ENCODE data around the gene MINDY3. TPM values are rescaled to one million over a fixed set of nuclear protein-coding genes. Genes with fewer than 3 reads are reported as not detected.
"Not testable (repeated sequence)": the region's sequence is repeated elsewhere in the genome, so short reads cannot be mapped to it uniquely, and the experiment has no call there.

Gene MINDY3
- total RNA-seq, 5 donors from 2014 or later (not counting 1 experiment from before 2014, with no cell fraction given): 23.6 to 38.0 (median 29.0) TPM

DNA sequence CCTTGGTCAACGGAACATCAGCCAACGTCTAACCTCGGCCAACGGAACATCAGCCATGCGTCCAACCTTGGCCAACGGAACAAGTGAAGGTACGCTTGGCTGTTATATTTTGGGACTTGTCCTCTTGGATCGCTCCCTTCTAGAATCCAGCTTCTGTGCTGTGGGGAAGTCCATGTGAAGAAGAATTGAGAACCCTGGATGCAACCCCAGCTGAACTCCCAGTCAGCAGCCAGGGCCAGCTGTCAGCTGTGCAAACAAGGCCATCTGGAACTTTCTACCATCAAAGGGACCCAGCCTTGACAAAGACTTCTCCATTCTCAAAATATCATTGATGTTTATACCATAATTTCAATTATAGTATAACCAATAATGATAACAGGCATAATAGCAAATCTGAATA is 97.3 kb downstream of the MINDY3 start:
- Histone ChIP-seq H3K36me3 (ENCODE audit: control insufficient read depth in 2 of 2, extremely low read depth in 1 of 2, insufficient read depth in 1 of 2, low read length in 1 of 2) (no peaks in the 10 kb centered on the region), H3K27ac (ENCODE audit: low read length) (no peak overlapping the region), H3K9me3 (no peaks in the 10 kb centered on the region), H3K27me3 (replicated peaks in 1 of 2; ENCODE audit: control insufficient read depth in 2 of 2, extremely low read depth in 1 of 2, insufficient read depth in 2 of 2, low read length in 1 of 2) (no peaks in the 10 kb centered on the region), H3K4me1 (ENCODE audit: control insufficient read depth in 1 of 2, extremely low read depth in 1 of 2, insufficient read depth in 2 of 2, low read length in 2 of 2) (no peaks in the 10 kb centered on the region), H3K4me3 (ENCODE audit: control insufficient read depth in 1 of 2, extremely low read depth in 1 of 2, low read length in 1 of 2) (no peak overlapping the region)
- CTCF ChIA-PET: no interaction called here
- POLR2A ChIA-PET: no interaction called here
- Mint-ChIP-seq H3K36me3 (no peaks in the 10 kb centered on the region), H3K4me3 (no peak overlapping the region), H3K9me3 (peaks cover 2 to 10% (median 9%) of the 10 kb centered on the region in 3 donors), H3K4me1 (no peaks in the 10 kb centered on the region), H3K27ac (no peak overlapping the region), H3K27me3 (no peaks in the 10 kb centered on the region)
- no peak for DNase-seq
- WGBS (ENCODE audit: insufficient coverage): no CpG with 5 or more reads among the region's 8 CpGs
- ATAC-seq (replicated peaks in 1 of 4): no peak

DNA sequence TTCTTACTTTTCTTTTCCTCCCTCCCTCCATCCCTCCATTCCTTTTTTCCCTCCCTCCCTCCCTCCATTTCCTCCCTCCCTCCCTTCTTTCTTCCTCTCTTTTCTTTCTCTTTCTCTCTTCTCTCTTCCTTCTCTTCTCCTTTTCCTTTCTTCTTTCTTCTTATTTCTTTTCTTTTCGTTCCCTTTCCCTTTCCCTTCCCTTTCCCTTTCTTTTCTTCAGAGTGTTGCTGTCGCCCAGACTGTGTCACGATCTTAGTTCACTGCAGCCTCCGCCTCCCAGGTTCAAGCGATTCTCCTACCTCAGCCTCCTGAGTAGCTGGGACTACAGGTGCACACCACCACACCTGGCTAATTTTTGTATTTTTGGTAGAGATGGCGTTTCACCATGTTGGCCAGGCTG is 98.1 kb downstream of the MINDY3 start:
- POLR2A ChIA-PET; DNase-seq; H3K36me3 ChIP-seq (ENCODE audit: control insufficient read depth in 2 of 2, extremely low read depth in 1 of 2, insufficient read depth in 1 of 2, low read length in 1 of 2); H3K27me3 Mint-ChIP-seq; H3K27ac ChIP-seq (ENCODE audit: low read length); ATAC-seq (replicated peaks in 1 of 4); H3K27ac Mint-ChIP-seq; CTCF ChIA-PET; H3K9me3 ChIP-seq; H3K4me1 Mint-ChIP-seq; H3K36me3 Mint-ChIP-seq; H3K4me3 Mint-ChIP-seq; H3K4me3 ChIP-seq (ENCODE audit: control insufficient read depth in 1 of 2, extremely low read depth in 1 of 2, low read length in 1 of 2); H3K4me1 ChIP-seq (ENCODE audit: control insufficient read depth in 1 of 2, extremely low read depth in 1 of 2, insufficient read depth in 2 of 2, low read length in 2 of 2); H3K27me3 ChIP-seq (replicated peaks in 1 of 2; ENCODE audit: control insufficient read depth in 2 of 2, extremely low read depth in 1 of 2, insufficient read depth in 2 of 2, low read length in 1 of 2): not testable (repeated sequence)
- peaks cover 2 to 10% (median 9%) of the 10 kb centered on the region in 3 donors for H3K9me3 Mint-ChIP-seq
- WGBS (ENCODE audit: insufficient coverage): 67% methylated on average over 1 of the region's 6 CpGs

DNA sequence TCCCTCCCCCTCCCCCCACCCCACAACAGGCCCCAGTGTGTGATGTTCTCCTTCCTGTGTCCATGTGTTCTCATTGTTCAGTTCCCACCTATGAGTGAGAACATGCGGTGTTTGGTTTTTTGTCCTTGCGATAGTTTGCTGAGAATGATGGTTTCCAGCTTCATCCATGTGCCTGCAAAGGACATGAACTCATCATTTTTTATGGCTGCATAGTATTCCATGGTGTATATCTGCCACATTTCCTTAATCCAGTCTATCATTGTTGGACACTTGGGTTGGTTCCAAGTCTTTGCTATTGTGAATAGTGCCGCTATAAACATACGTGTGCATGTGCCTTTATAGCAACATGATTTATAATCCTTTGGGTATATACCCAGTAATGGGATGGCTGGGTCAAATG is 99.1 kb downstream of the MINDY3 start:
- H3K27ac Mint-ChIP-seq; DNase-seq; H3K4me1 Mint-ChIP-seq; H3K36me3 Mint-ChIP-seq; H3K27ac ChIP-seq (ENCODE audit: low read length); ATAC-seq (replicated peaks in 1 of 4); H3K4me3 ChIP-seq (ENCODE audit: control insufficient read depth in 1 of 2, extremely low read depth in 1 of 2, low read length in 1 of 2); H3K4me1 ChIP-seq (ENCODE audit: control insufficient read depth in 1 of 2, extremely low read depth in 1 of 2, insufficient read depth in 2 of 2, low read length in 2 of 2); POLR2A ChIA-PET; H3K36me3 ChIP-seq (ENCODE audit: control insufficient read depth in 2 of 2, extremely low read depth in 1 of 2, insufficient read depth in 1 of 2, low read length in 1 of 2); H3K27me3 Mint-ChIP-seq; H3K9me3 ChIP-seq; CTCF ChIA-PET; H3K27me3 ChIP-seq (replicated peaks in 1 of 2; ENCODE audit: control insufficient read depth in 2 of 2, extremely low read depth in 1 of 2, insufficient read depth in 2 of 2, low read length in 1 of 2); H3K4me3 Mint-ChIP-seq: not testable (repeated sequence)
- H3K9me3 Mint-ChIP-seq: peaks cover 2 to 10% (median 9%) of the 10 kb centered on the region in 3 donors
- no CpG with 5 or more reads among the region's 4 CpGs for WGBS (ENCODE audit: insufficient coverage)

DNA sequence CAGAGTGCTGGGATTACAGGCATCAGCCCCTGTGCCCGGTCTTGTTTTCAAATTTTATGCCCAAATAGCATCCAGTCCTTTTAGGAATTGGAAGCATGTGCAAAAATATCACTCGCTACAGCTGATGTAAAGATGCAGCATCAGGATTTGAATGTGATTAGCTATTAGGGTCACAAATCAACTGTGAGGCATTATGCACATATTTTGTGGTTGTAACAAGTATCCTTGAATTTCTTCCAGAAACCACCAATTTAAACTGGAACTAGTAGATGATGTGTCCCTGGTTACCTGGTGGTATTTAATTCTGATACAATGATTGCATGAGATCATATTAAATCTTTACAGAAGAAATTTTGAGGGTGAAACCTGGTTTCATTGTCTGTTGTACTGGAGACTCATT is 99.6 kb downstream of the MINDY3 start:
- H3K9me3 Mint-ChIP-seq: peaks cover 2 to 10% (median 9%) of the 10 kb centered on the region in 3 donors
- Histone ChIP-seq H3K9me3 (no peaks in the 10 kb centered on the region), H3K4me1 (ENCODE audit: control insufficient read depth in 1 of 2, extremely low read depth in 1 of 2, insufficient read depth in 2 of 2, low read length in 2 of 2) (no peaks in the 10 kb centered on the region), H3K27me3 (replicated peaks in 1 of 2; ENCODE audit: control insufficient read depth in 2 of 2, extremely low read depth in 1 of 2, insufficient read depth in 2 of 2, low read length in 1 of 2) (no peaks in the 10 kb centered on the region), H3K36me3 (ENCODE audit: control insufficient read depth in 2 of 2, extremely low read depth in 1 of 2, insufficient read depth in 1 of 2, low read length in 1 of 2) (no peaks in the 10 kb centered on the region), H3K27ac (ENCODE audit: low read length) (no peak overlapping the region), H3K4me3 (ENCODE audit: control insufficient read depth in 1 of 2, extremely low read depth in 1 of 2, low read length in 1 of 2) (no peak overlapping the region)
- DNase-seq (no peak), ATAC-seq (replicated peaks in 1 of 4) (no peak)
- H3K4me3 Mint-ChIP-seq: no peak overlapping the region
- H3K36me3 Mint-ChIP-seq: no peaks in the 10 kb centered on the region
- H3K4me1 Mint-ChIP-seq: no peaks in the 10 kb centered on the region
- peaks cover 5 to 10% of the 10 kb centered on the region in 2 donors for H3K27me3 Mint-ChIP-seq
- WGBS (ENCODE audit: insufficient coverage): 100% methylated on average over 1 of the region's 2 CpGs
- POLR2A ChIA-PET: no interaction called here
- no peak overlapping the region for H3K27ac Mint-ChIP-seq
- CTCF ChIA-PET: no interaction called here

DNA sequence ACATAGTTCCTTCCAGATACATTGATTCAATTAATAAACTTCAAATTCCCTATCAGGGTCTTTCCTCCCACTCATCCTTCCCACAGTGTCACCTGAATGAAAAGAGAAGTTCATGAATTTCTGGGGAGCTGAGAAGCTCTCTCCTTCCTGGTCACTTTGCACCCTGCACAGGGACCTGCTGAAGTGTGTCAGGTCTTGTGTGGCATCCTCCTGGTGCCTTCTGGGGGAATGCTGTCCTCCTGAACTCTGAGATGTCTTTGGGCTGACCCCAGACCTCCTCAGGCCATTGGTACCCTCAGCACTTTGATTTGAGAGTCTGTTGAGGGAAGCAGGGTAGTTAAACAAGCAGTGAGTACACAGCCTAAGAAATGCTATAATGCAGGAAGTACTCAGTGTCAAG is 101.0 kb downstream of the MINDY3 start:
- H3K9me3 ChIP-seq: no peaks in the 10 kb centered on the region
- no peaks in the 10 kb centered on the region for H3K36me3 ChIP-seq (ENCODE audit: control insufficient read depth in 2 of 2, extremely low read depth in 1 of 2, insufficient read depth in 1 of 2, low read length in 1 of 2)
- Mint-ChIP-seq H3K4me1 (no peaks in the 10 kb centered on the region), H3K27me3 (peaks cover 9 to 13% of the 10 kb centered on the region in 2 donors), H3K9me3 (peaks cover under 1 to 3% (median 2%) of the 10 kb centered on the region in 3 donors), H3K36me3 (no peaks in the 10 kb centered on the region), H3K27ac (no peak overlapping the region), H3K4me3 (no peak overlapping the region)
- ChIA-PET POLR2A (no interaction called here), CTCF (no interaction called here)
- H3K4me3 ChIP-seq (ENCODE audit: control insufficient read depth in 1 of 2, extremely low read depth in 1 of 2, low read length in 1 of 2): no peak overlapping the region
- H3K27ac ChIP-seq (ENCODE audit: low read length): no peak overlapping the region
- H3K4me1 ChIP-seq (ENCODE audit: control insufficient read depth in 1 of 2, extremely low read depth in 1 of 2, insufficient read depth in 2 of 2, low read length in 2 of 2): no peaks in the 10 kb centered on the region
- no peak for ATAC-seq (replicated peaks in 1 of 4)
- DNase-seq: no peak
- peaks cover 0 to 3% of the 10 kb centered on the region in 2 experiments for H3K27me3 ChIP-seq (replicated peaks in 1 of 2; ENCODE audit: control insufficient read depth in 2 of 2, extremely low read depth in 1 of 2, insufficient read depth in 2 of 2, low read length in 1 of 2)

DNA sequence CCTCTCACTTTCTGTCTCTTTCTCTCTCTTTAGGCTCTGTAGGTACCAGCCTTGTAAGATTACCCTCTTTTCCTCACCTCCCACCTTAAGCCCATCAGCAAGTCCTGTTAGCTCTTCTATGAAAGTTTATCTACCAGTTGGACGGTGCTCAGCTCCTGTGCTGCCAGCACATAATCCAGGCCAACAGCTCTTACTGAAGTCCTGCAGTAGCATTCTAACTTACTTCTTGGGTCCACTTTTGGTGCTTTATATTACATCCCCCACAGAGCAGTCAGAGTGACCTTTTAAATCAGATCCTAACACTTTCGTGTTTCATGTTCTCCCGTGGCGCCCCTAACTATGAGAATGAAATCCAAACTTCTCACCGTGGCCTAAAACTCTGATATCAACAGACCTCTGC is 101.7 kb downstream of the MINDY3 start:
- Histone ChIP-seq H3K27ac (ENCODE audit: low read length) (no peak overlapping the region), H3K27me3 (replicated peaks in 1 of 2; ENCODE audit: control insufficient read depth in 2 of 2, extremely low read depth in 1 of 2, insufficient read depth in 2 of 2, low read length in 1 of 2) (peaks cover 0 to 3% of the 10 kb centered on the region in 2 experiments), H3K9me3 (no peaks in the 10 kb centered on the region), H3K4me1 (ENCODE audit: control insufficient read depth in 1 of 2, extremely low read depth in 1 of 2, insufficient read depth in 2 of 2, low read length in 2 of 2) (no peaks in the 10 kb centered on the region), H3K4me3 (ENCODE audit: control insufficient read depth in 1 of 2, extremely low read depth in 1 of 2, low read length in 1 of 2) (no peak overlapping the region), H3K36me3 (ENCODE audit: control insufficient read depth in 2 of 2, extremely low read depth in 1 of 2, insufficient read depth in 1 of 2, low read length in 1 of 2) (no peaks in the 10 kb centered on the region)
- Mint-ChIP-seq H3K36me3 (no peaks in the 10 kb centered on the region), H3K4me3 (no peak overlapping the region), H3K27ac (no peak overlapping the region), H3K4me1 (no peaks in the 10 kb centered on the region), H3K9me3 (peaks cover 0 to 3% (median 0%) of the 10 kb centered on the region in 3 donors), H3K27me3 (peaks cover 11 to 13% of the 10 kb centered on the region in 2 donors)
- ATAC-seq (replicated peaks in 1 of 4): no peak
- WGBS (ENCODE audit: insufficient coverage): 98% methylated on average over 4 of the region's 5 CpGs
- CTCF ChIA-PET: no interaction called here
- POLR2A ChIA-PET: no interaction called here
- no peak for DNase-seq

DNA sequence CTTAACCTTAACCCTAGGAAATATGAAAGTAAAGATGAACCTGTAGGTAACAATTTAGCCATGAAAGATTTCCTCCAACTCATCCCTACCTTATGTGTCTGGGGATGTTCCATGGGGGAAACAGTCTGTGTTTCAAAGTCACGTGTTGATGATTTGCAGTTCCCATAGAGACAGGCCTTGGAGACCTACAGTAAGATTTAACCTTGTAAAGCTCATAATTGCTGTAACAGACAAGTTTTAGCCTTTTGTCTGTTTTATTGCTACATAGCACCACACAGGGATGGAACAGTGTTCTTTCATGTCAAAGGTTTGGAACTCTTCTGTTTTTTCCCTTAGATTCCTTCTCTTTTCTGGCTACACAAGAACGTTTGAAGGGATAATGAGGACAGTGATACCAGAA is 105.4 kb downstream of the MINDY3 start:
- no peak for DNase-seq
- no peak for ATAC-seq (replicated peaks in 1 of 4)
- CTCF ChIA-PET: no interaction called here
- H3K36me3 ChIP-seq (ENCODE audit: control insufficient read depth in 2 of 2, extremely low read depth in 1 of 2, insufficient read depth in 1 of 2, low read length in 1 of 2): no peaks in the 10 kb centered on the region
- no peak overlapping the region for H3K4me3 Mint-ChIP-seq
- no peaks in the 10 kb centered on the region for H3K9me3 ChIP-seq
- H3K27ac ChIP-seq (ENCODE audit: low read length): no peak overlapping the region
- no CpG with 5 or more reads among the region's 2 CpGs for WGBS (ENCODE audit: insufficient coverage)
- peaks cover 23 to 27% of the 10 kb centered on the region in 2 donors for H3K27me3 Mint-ChIP-seq
- POLR2A ChIA-PET: no interaction called here
- H3K27me3 ChIP-seq (replicated peaks in 1 of 2; ENCODE audit: control insufficient read depth in 2 of 2, extremely low read depth in 1 of 2, insufficient read depth in 2 of 2, low read length in 1 of 2): peaks cover 0 to 9% of the 10 kb centered on the region in 2 experiments
- no peaks in the 10 kb centered on the region for H3K4me1 ChIP-seq (ENCODE audit: control insufficient read depth in 1 of 2, extremely low read depth in 1 of 2, insufficient read depth in 2 of 2, low read length in 2 of 2)
- H3K36me3 Mint-ChIP-seq: no peaks in the 10 kb centered on the region
- H3K27ac Mint-ChIP-seq: no peak overlapping the region
- H3K4me3 ChIP-seq (ENCODE audit: control insufficient read depth in 1 of 2, extremely low read depth in 1 of 2, low read length in 1 of 2): no peak overlapping the region
- H3K4me1 Mint-ChIP-seq: no peaks in the 10 kb centered on the region
- H3K9me3 Mint-ChIP-seq: no peaks in the 10 kb centered on the region
